K562 (cell line): Measurements from ENCODE around the gene SEBOX. TPM values are rescaled to one million over a fixed set of nuclear protein-coding genes. Genes with fewer than 3 reads are reported as not detected.

Experiments
- ATF1 ChIP-seq, 2 experiments: fragments of 450-650 bp in 1 of 2; IDR thresholded peaks; 2 replicates each; pipeline ENCODE4 v1.6.1; 2016; ENCODE audit warnings: missing compliant biosample characterization in 1 of 2, missing genetic modification characterization in 1 of 2
- ESRRA ChIP-seq: fragments of 450-650 bp; IDR thresholded peaks from 2 replicates; pipeline ENCODE4 v1.6.1; 2014; ENCODE audit warnings: low read depth, mild to moderate bottlenecking, moderate library complexity, borderline replicate concordance
- FOXK2 ChIP-seq, 2 experiments: fragments of 450-650 bp; IDR thresholded peaks in 1 of 2; conservative IDR thresholded peaks in 1 of 2; 2 replicates each; pipeline ENCODE4 v1.6.1; 2016; ENCODE audit warnings: low read depth in 2 of 2, mild to moderate bottlenecking in 1 of 2
- FOXP1 ChIP-seq: sonication (generic); formaldehyde crosslinking; IDR thresholded peaks from 2 replicates; pipeline ENCODE4 v1.8.0; 2022; ENCODE audit warnings: mild to moderate bottlenecking, missing genetic modification reagents
- HDAC2 ChIP-seq: fragments of 450-650 bp; IDR thresholded peaks from 2 replicates; pipeline ENCODE4 v1.6.1; 2016; ENCODE audit warnings: mild to moderate bottlenecking
- MEF2D ChIP-seq: conservative IDR thresholded peaks from 2 replicates; pipeline ENCODE4 v1.6.1; 2016; ENCODE audit warnings: low read depth, missing genetic modification characterization, missing compliant biosample characterization
- NR2C1 ChIP-seq, 2 experiments: fragments of 450-650 bp; IDR thresholded peaks; 2 replicates each; pipeline ENCODE4 v1.6.1; 2017; ENCODE audit warnings: mild to moderate bottlenecking in 2 of 2, antibody characterized with exemption in 1 of 2, inconsistent platforms in 1 of 2, missing compliant biosample characterization in 1 of 2, missing genetic modification characterization in 1 of 2
- NRF1 ChIP-seq, 2 experiments: fragments of 450-650 bp; IDR thresholded peaks in 1 of 2; conservative IDR thresholded peaks in 1 of 2; 2 replicates each; pipeline ENCODE4 v1.6.1; 2014; ENCODE audit warnings: mild to moderate bottlenecking in 2 of 2
- POLR2G ChIP-seq: fragments of 200-400 bp; formaldehyde crosslinking; IDR thresholded peaks from 2 replicates; pipeline ENCODE4 v1.6.1; 2017; ENCODE audit warnings: low read depth, mild to moderate bottlenecking, antibody characterized with exemption, low read length, moderate library complexity
- SIN3B ChIP-seq: fragments of 450-650 bp; IDR thresholded peaks from 2 replicates; pipeline ENCODE4 v1.6.1; 2017; ENCODE audit warnings: low read depth, mild to moderate bottlenecking, moderate library complexity
- SRF ChIP-seq, 2 experiments: fragments of 250-450, 450-650 bp in 1 of 2; sonication (Bioruptor Pico) in 1 of 2; sonication (generic) in 1 of 2; formaldehyde crosslinking; IDR thresholded peaks; 2 replicates each; pipeline versions ENCODE4 v1.5.0 to v1.5.1; 2020 to 2022; ENCODE audit warnings: mild to moderate bottlenecking in 1 of 2, missing genetic modification reagents in 1 of 2
- ZNF239 ChIP-seq: fragments of 250-450 bp; sonication (Bioruptor Pico); IDR thresholded peaks from 2 replicates; pipeline ENCODE4 v1.4.0; 2020; ENCODE audit warnings: mild to moderate bottlenecking
- ZNF717 ChIP-seq: fragments of 250-450 bp; sonication (Bioruptor Pico); IDR thresholded peaks from 2 replicates; pipeline ENCODE4 v1.5.0; 2021
- polyA plus RNA-seq, 8 experiments: library from polyadenylated mRNA; depleted of rRNA in 4 of 8; stranded (reverse) in 5 of 8; unstranded in 3 of 8; fragments of >200 nt; fragmentation: Nextera tagmentation in 2 of 8; fragmentation: Illumina TruSeq in 1 of 8; extraction: Ambion mirVana in 2 of 8; extraction: Trizol in 1 of 8; gene quantifications; 2 replicates each; pipeline versions ENCODE4 v1.2.1 to v1.2.3, GENCODE V29; 2011 to 2014; ENCODE audit warnings: inconsistent platforms in 1 of 8, missing spikeins in 1 of 8
- total RNA-seq, 7 experiments: library from RNA; depleted of rRNA in 6 of 7; stranded (reverse); fragments of >200 nt in 6 of 7; fragmentation: Illumina TruSeq in 2 of 7; extraction: Trizol in 2 of 7; gene quantifications; 2 replicates each; pipeline versions ENCODE4 v1.2.1 to v1.2.3, GENCODE V29; 2011 to 2021; ENCODE audit warnings: low replicate concordance in 1 of 7
- TF ChIP-seq, protein P1 (sequence below): fragments of 250-450 bp; sonication (Bioruptor Pico); IDR thresholded peaks from 2 replicates; pipeline ENCODE4 v1.4.0; 2020; ENCODE audit warnings: borderline replicate concordance
- TF ChIP-seq, protein P2 (sequence below), 3 experiments: fragments of 200-800 bp in 1 of 3; fragments of 250-450 bp in 1 of 3; fragments of 450-650 bp in 1 of 3; sonication (Bioruptor Pico) in 1 of 3; sonication (Bioruptor generic) in 1 of 3; formaldehyde crosslinking in 1 of 3; IDR thresholded peaks; 2 replicates each; pipeline versions ENCODE4 v1.6.1 to v1.8.0; 2016 to 2022; ENCODE audit warnings: mild to moderate bottlenecking in 2 of 3, missing genetic modification characterization in 2 of 3, missing compliant biosample characterization in 1 of 3, moderate library complexity in 1 of 3
- TF ChIP-seq, protein P3 (sequence below): fragments of 250-450 bp; sonication (Bioruptor Pico); IDR thresholded peaks from 2 replicates; pipeline ENCODE4 v1.4.0; 2020; ENCODE audit warnings: mild to moderate bottlenecking
- TF ChIP-seq, protein P4 (sequence below): fragments of 200-800 bp; sonication (Bioruptor generic); IDR thresholded peaks from 2 replicates; pipeline ENCODE4 v1.6.1; 2017; ENCODE audit warnings: missing genetic modification characterization, missing compliant biosample characterization

Gene SEBOX
- total and polyA plus RNA-seq, 9 of the 15 experiments (the other 6 are each of a cell fraction or from before 2014, with no cell fraction given) = not detected

DNA sequence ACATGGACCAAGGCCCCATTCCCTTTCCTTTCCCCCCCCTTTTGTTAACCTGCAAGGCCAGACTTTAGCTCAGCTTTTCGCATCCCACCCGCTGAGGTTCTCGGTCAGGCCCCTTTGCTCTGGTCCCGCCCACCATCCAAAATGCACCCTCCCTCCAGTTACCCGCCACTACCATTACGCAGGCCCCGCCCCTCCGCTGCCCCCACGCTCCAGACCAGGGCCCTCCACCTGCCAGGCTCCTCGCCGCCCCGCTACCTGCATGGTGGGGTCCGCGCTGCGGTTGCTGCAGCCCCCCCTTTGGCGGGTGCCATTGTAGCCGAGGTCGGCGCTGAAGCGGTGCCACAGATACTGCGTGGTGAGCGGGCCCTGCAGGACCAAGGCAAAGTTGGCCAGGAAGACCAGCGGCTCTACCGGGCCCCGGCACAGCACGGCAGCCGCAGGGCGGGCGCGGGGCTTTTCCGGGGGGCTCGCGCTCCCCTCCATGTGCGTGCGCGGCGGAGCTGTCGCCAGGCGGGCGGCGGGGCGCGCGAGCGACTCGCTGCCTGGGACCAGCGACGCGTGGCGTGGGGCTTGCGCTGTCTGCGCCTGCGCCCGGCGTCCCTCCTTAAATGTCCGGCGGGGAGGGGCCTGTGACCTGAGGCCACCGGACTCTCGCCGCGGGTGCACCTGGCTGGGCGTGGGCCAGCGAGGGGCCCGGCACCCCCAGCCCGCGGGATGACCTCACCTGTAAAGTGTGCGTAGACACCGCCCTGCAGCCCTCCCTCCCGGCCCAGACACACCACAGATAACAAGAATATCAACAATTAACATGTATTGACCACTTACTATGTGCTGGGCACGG lies 40.9 kb upstream of the SEBOX start, which contains the start of gene SLC46A1 (continued):
- TF ChIP-seq, protein P1, sequence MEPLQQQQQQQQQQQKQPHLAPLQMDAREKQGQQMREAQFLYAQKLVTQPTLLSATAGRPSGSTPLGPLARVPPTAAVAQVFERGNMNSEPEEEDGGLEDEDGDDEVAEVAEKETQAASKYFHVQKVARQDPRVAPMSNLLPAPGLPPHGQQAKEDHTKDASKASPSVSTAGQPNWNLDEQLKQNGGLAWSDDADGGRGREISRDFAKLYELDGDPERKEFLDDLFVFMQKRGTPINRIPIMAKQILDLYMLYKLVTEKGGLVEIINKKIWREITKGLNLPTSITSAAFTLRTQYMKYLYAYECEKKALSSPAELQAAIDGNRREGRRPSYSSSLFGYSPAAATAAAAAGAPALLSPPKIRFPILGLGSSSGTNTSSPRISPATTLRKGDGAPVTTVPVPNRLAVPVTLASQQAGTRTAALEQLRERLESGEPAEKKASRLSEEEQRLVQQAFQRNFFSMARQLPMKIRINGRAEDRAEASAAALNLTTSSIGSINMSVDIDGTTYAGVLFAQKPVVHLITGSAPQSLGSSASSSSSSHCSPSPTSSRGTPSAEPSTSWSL (CRISPR knock-in tag) = no peak
- no peak for TF ChIP-seq MEF2D (tag)
- TF ChIP-seq ZNF239 (CRISPR knock-in tag) = no peak
- TF ChIP-seq ATF1 (CRISPR knock-in tag; IDR thresholded peaks at IDR 0.05) = no peak
- peak; percentile 40; the same call in 1 of the 2 replicates for TF ChIP-seq ATF1 (tag; IDR thresholded peaks at IDR 0.05)
- no peak for TF ChIP-seq NR2C1 (IDR thresholded peaks at IDR 0.05)
- TF ChIP-seq NR2C1 (tag; IDR thresholded peaks at IDR 0.05) = no peak
- TF ChIP-seq FOXP1 (CRISPR knock-in tag) = no peak
- peak; percentile 79 for TF ChIP-seq POLR2G
- 0 out of 2 replicates have a peak, but pooled peaks have one; percentile 28 for TF ChIP-seq SIN3B
- TF ChIP-seq SRF (CRISPR knock-in tag; IDR thresholded peaks at IDR 0.05) = 0 out of 4 replicates have a peak, but pooled peaks of 1 of the 2 experiments have one; percentile 5
- TF ChIP-seq, protein P2, sequence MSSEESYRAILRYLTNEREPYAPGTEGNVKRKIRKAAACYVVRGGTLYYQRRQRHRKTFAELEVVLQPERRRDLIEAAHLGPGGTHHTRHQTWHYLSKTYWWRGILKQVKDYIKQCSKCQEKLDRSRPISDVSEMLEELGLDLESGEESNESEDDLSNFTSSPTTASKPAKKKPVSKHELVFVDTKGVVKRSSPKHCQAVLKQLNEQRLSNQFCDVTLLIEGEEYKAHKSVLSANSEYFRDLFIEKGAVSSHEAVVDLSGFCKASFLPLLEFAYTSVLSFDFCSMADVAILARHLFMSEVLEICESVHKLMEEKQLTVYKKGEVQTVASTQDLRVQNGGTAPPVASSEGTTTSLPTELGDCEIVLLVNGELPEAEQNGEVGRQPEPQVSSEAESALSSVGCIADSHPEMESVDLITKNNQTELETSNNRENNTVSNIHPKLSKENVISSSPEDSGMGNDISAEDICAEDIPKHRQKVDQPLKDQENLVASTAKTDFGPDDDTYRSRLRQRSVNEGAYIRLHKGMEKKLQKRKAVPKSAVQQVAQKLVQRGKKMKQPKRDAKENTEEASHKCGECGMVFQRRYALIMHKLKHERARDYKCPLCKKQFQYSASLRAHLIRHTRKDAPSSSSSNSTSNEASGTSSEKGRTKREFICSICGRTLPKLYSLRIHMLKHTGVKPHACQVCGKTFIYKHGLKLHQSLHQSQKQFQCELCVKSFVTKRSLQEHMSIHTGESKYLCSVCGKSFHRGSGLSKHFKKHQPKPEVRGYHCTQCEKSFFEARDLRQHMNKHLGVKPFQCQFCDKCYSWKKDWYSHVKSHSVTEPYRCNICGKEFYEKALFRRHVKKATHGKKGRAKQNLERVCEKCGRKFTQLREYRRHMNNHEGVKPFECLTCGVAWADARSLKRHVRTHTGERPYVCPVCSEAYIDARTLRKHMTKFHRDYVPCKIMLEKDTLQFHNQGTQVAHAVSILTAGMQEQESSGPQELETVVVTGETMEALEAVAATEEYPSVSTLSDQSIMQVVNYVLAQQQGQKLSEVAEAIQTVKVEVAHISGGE (CRISPR knock-in tag; IDR thresholded peaks at IDR 0.05) = peak in 2 of 3 experiments; percentile 76 to 86; a peak in 3 of 6 replicates
- TF ChIP-seq HDAC2 = no peak
- TF ChIP-seq ZNF717 = no peak
- no peak for TF ChIP-seq FOXK2 (conservative IDR thresholded peaks at IDR 0.05 in 1 of 2, IDR thresholded peaks at IDR 0.05 in 1 of 2; ENCODE audit: low read depth in 2 of 2)
- TF ChIP-seq, protein P3, sequence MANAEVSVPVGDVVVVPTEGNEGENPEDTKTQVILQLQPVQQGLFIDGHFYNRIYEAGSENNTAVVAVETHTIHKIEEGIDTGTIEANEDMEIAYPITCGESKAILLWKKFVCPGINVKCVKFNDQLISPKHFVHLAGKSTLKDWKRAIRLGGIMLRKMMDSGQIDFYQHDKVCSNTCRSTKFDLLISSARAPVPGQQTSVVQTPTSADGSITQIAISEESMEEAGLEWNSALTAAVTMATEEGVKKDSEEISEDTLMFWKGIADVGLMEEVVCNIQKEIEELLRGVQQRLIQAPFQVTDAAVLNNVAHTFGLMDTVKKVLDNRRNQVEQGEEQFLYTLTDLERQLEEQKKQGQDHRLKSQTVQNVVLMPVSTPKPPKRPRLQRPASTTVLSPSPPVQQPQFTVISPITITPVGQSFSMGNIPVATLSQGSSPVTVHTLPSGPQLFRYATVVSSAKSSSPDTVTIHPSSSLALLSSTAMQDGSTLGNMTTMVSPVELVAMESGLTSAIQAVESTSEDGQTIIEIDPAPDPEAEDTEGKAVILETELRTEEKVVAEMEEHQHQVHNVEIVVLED = 0 out of 2 replicates have a peak, but pooled peaks have one; percentile 8
- TF ChIP-seq NRF1 (conservative IDR thresholded peaks at IDR 0.05 in 1 of 2, IDR thresholded peaks at IDR 0.05 in 1 of 2) = peak; percentile 90 to 91
- TF ChIP-seq, protein P4, sequence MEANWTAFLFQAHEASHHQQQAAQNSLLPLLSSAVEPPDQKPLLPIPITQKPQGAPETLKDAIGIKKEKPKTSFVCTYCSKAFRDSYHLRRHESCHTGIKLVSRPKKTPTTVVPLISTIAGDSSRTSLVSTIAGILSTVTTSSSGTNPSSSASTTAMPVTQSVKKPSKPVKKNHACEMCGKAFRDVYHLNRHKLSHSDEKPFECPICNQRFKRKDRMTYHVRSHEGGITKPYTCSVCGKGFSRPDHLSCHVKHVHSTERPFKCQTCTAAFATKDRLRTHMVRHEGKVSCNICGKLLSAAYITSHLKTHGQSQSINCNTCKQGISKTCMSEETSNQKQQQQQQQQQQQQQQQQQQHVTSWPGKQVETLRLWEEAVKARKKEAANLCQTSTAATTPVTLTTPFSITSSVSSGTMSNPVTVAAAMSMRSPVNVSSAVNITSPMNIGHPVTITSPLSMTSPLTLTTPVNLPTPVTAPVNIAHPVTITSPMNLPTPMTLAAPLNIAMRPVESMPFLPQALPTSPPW (CRISPR knock-in tag) = peak; percentile 59; the same call in 1 of the 2 replicates
- TF ChIP-seq ESRRA = 0 out of 2 replicates have a peak, but pooled peaks have one; percentile 22
